ENCODE measurements around the gene MAIP1.

The MAIP1 gene

GRCh38 chr2:199958014-199958413, 2.6 kb downstream of the MAIP1 start:
- no peaks in the 10 kb centered on the region for H3K9me3 ChIP-seq (ENCODE audit: low read depth, low read length)
- DNase-seq (ENCODE audit: low read depth, low spot score) = no peak
- H3K9ac ChIP-seq (ENCODE audit: insufficient read length) = no peak overlapping the region
- no peak overlapping the region for H3K4me3 ChIP-seq
- H3K27ac ChIP-seq = no peak overlapping the region
- H3K36me3 ChIP-seq (ENCODE audit: insufficient read depth, low read length) = peaks cover 48% of the 10 kb centered on the region
- TF ChIP-seq POLR2AphosphoS5 (IDR thresholded peaks at IDR 0.05; ENCODE audit: borderline replicate concordance, low read depth, low read length) (no peak), EZH2 (IDR thresholded peaks at IDR 0.05) (no peak), FOXP2 (optimal IDR thresholded peaks at IDR 0.05; ENCODE audit: control extremely low read depth, extremely low read length, insufficient read depth) (no peak)

- H3K27ac ChIP-seq = no peak overlapping the region
- DNase-seq (ENCODE audit: low read depth, low spot score) = no peak
- H3K9me3 ChIP-seq (ENCODE audit: low read depth, low read length) = no peaks in the 10 kb centered on the region
- H3K9ac ChIP-seq (ENCODE audit: insufficient read length) = no peak overlapping the region
- TF ChIP-seq FOXP2 (optimal IDR thresholded peaks at IDR 0.05; ENCODE audit: control extremely low read depth, extremely low read length, insufficient read depth) (no peak), EZH2 (IDR thresholded peaks at IDR 0.05) (no peak), POLR2AphosphoS5 (IDR thresholded peaks at IDR 0.05; ENCODE audit: borderline replicate concordance, low read depth, low read length) (no peak)
- no peak overlapping the region for H3K4me3 ChIP-seq
- H3K36me3 ChIP-seq (ENCODE audit: insufficient read depth, low read length) = peaks cover 79% of the 10 kb centered on the region
These were observed 6.8 kb downstream of the MAIP1 start for GRCh38 chr2:199962203-199962602.

- TF ChIP-seq POLR2AphosphoS5 (IDR thresholded peaks at IDR 0.05; ENCODE audit: borderline replicate concordance, low read depth, low read length) (no peak), FOXP2 (optimal IDR thresholded peaks at IDR 0.05; ENCODE audit: control extremely low read depth, extremely low read length, insufficient read depth) (no peak), EZH2 (IDR thresholded peaks at IDR 0.05) (no peak)
- Histone ChIP-seq H3K4me3 (no peak overlapping the region), H3K9ac (ENCODE audit: insufficient read length) (no peak overlapping the region), H3K36me3 (ENCODE audit: insufficient read depth, low read length) (peaks cover 54% of the 10 kb centered on the region), H3K9me3 (ENCODE audit: low read depth, low read length) (no peaks in the 10 kb centered on the region), H3K27ac (no peak overlapping the region)
- DNase-seq (ENCODE audit: low read depth, low spot score) = no peak
These were observed 11.0 kb downstream of the MAIP1 start for GRCh38 chr2:199966405-199966804.

GRCh38 chr2:199966976-199967375, 11.6 kb downstream of the MAIP1 start:
- no peak overlapping the region for H3K9ac ChIP-seq (ENCODE audit: insufficient read length)
- no peak for TF ChIP-seq FOXP2 (optimal IDR thresholded peaks at IDR 0.05; ENCODE audit: control extremely low read depth, extremely low read length, insufficient read depth)
- TF ChIP-seq POLR2AphosphoS5 (IDR thresholded peaks at IDR 0.05; ENCODE audit: borderline replicate concordance, low read depth, low read length) = no peak
- TF ChIP-seq EZH2 (IDR thresholded peaks at IDR 0.05) = no peak
- no peak overlapping the region for H3K27ac ChIP-seq
- no peak overlapping the region for H3K4me3 ChIP-seq
- no peak for DNase-seq (ENCODE audit: low read depth, low spot score)
- H3K9me3 ChIP-seq (ENCODE audit: low read depth, low read length) = no peaks in the 10 kb centered on the region
- H3K36me3 ChIP-seq (ENCODE audit: insufficient read depth, low read length) = peaks cover 49% of the 10 kb centered on the region

GRCh38 chr2:199968126-199968525, 12.7 kb downstream of the MAIP1 start:
- Histone ChIP-seq H3K4me3 (no peak overlapping the region), H3K9me3 (ENCODE audit: low read depth, low read length) (no peaks in the 10 kb centered on the region), H3K27ac (no peak overlapping the region), H3K36me3 (ENCODE audit: insufficient read depth, low read length) (peaks cover 39% of the 10 kb centered on the region), H3K9ac (ENCODE audit: insufficient read length) (no peak overlapping the region)
- TF ChIP-seq EZH2 (IDR thresholded peaks at IDR 0.05) = no peak
- no peak for TF ChIP-seq FOXP2 (optimal IDR thresholded peaks at IDR 0.05; ENCODE audit: control extremely low read depth, extremely low read length, insufficient read depth)
- no peak for TF ChIP-seq POLR2AphosphoS5 (IDR thresholded peaks at IDR 0.05; ENCODE audit: borderline replicate concordance, low read depth, low read length)
- no peak for DNase-seq (ENCODE audit: low read depth, low spot score)

- H3K9me3 ChIP-seq (ENCODE audit: low read depth, low read length) = no peaks in the 10 kb centered on the region
- no peak for DNase-seq (ENCODE audit: low read depth, low spot score)
- TF ChIP-seq POLR2AphosphoS5 (IDR thresholded peaks at IDR 0.05; ENCODE audit: borderline replicate concordance, low read depth, low read length) (no peak), EZH2 (IDR thresholded peaks at IDR 0.05) (no peak), FOXP2 (optimal IDR thresholded peaks at IDR 0.05; ENCODE audit: control extremely low read depth, extremely low read length, insufficient read depth) (no peak)
- H3K36me3 ChIP-seq (ENCODE audit: insufficient read depth, low read length) = peaks cover 16% of the 10 kb centered on the region
- H3K4me3 ChIP-seq = no peak overlapping the region
- H3K9ac ChIP-seq (ENCODE audit: insufficient read length) = no peak overlapping the region
- H3K27ac ChIP-seq = no peak overlapping the region
These were observed 16.8 kb downstream of the MAIP1 start for GRCh38 chr2:199972088-199972626.

- Histone ChIP-seq H3K36me3 (ENCODE audit: insufficient read depth, low read length) (peaks cover 7% of the 10 kb centered on the region), H3K9ac (ENCODE audit: insufficient read length) (no peak overlapping the region), H3K27ac (no peak overlapping the region), H3K9me3 (ENCODE audit: low read depth, low read length) (no peaks in the 10 kb centered on the region), H3K4me3 (no peak overlapping the region)
- TF ChIP-seq FOXP2 (optimal IDR thresholded peaks at IDR 0.05; ENCODE audit: control extremely low read depth, extremely low read length, insufficient read depth) (no peak), POLR2AphosphoS5 (IDR thresholded peaks at IDR 0.05; ENCODE audit: borderline replicate concordance, low read depth, low read length) (no peak), EZH2 (IDR thresholded peaks at IDR 0.05) (no peak)
- DNase-seq (ENCODE audit: low read depth, low spot score) = no peak
These were observed 18.3 kb downstream of the MAIP1 start for GRCh38 chr2:199973703-199974102.

- Histone ChIP-seq H3K9ac (ENCODE audit: insufficient read length) (no peak overlapping the region), H3K4me3 (no peak overlapping the region), H3K27ac (no peak overlapping the region), H3K36me3 (ENCODE audit: insufficient read depth, low read length) (peaks cover 6% of the 10 kb centered on the region; the same call in 1 of the 2 replicates), H3K9me3 (ENCODE audit: low read depth, low read length) (no peaks in the 10 kb centered on the region)
- no peak for DNase-seq (ENCODE audit: low read depth, low spot score)
- TF ChIP-seq POLR2AphosphoS5 (IDR thresholded peaks at IDR 0.05; ENCODE audit: borderline replicate concordance, low read depth, low read length) (no peak), FOXP2 (optimal IDR thresholded peaks at IDR 0.05; ENCODE audit: control extremely low read depth, extremely low read length, insufficient read depth) (no peak), EZH2 (IDR thresholded peaks at IDR 0.05) (no peak)
These were observed 20.0 kb downstream of the MAIP1 start for GRCh38 chr2:199975273-199975895.

Data from SK-N-MC (cell line).